H1 (cell line): ENCODE data around the gene KLHL36. TPM values are rescaled to one million over a fixed set of nuclear protein-coding genes. Genes with fewer than 3 reads are reported as not detected.

Source experiments
- CTCF ChIA-PET: fragments of 300-600 bp; sonication (Branson Sonifier 250); formaldehyde crosslinking; loops from one replicate; lab custom pipeline; 2021; ENCODE audit not compliant: partially characterized antibody; lab: Charles Lee
- POLR2A ChIA-PET: fragments of 300-600 bp; sonication (Branson Sonifier 250); formaldehyde crosslinking; loops from one replicate; lab custom pipeline; 2021; ENCODE audit warnings: inconsistent platforms; ENCODE audit not compliant: partially characterized antibody; lab: Charles Lee
- DNase-seq, 2 experiments: peaks; one replicate each; pipeline versions ENCODE4 v3.0.0 to v3.0.0-alpha.2; 2010 to 2022; ENCODE audit warnings: low spot score in 2 of 2, low read depth in 1 of 2, mixed read lengths in 1 of 2
- FAIRE-seq: peaks from 2 replicates; lab custom pipeline; 2011; peaks lifted over from hg19 to GRCh38; lab: Jason Lieb, UNC
- H2AFZ ChIP-seq: 2 replicates; pipeline ENCODE4 v1.8.1; 2012; ENCODE audit warnings: low read length, inconsistent platforms
- H2AK5ac ChIP-seq: 2 replicates; pipeline ENCODE4 v1.6.1; 2013; ENCODE audit warnings: low read depth, low read length
- H2BK120ac ChIP-seq: replicated peaks from 2 replicates; pipeline ENCODE3; 2013; ENCODE audit warnings: low read depth, low read length, inconsistent platforms
- H2BK12ac ChIP-seq: 2 replicates; pipeline ENCODE4 v1.6.1; 2013; ENCODE audit warnings: low read depth, low read length
- H2BK15ac ChIP-seq: 2 replicates; pipeline ENCODE4 v1.6.1; 2013; ENCODE audit warnings: low read length
- H2BK20ac ChIP-seq: 2 replicates; pipeline ENCODE4 v1.6.1; 2013; ENCODE audit warnings: low read length
- H2BK5ac ChIP-seq: 2 replicates; pipeline ENCODE4 v1.6.1; 2013; ENCODE audit warnings: low read depth, low read length
- H3K14ac ChIP-seq: 2 replicates; pipeline ENCODE4 v1.6.1; 2013; ENCODE audit warnings: inconsistent platforms; ENCODE audit not compliant: insufficient read length
- H3K18ac ChIP-seq: 2 replicates; pipeline ENCODE4 v1.6.1; 2013; ENCODE audit warnings: low read length; ENCODE audit errors: extremely low read depth
- H3K23ac ChIP-seq: 2 replicates; pipeline ENCODE4 v1.6.1; 2013; ENCODE audit warnings: inconsistent platforms; ENCODE audit not compliant: insufficient read length
- H3K23me2 ChIP-seq: 2 replicates; pipeline ENCODE4 v1.6.1; 2013; ENCODE audit warnings: low read depth, low read length
- H3K27ac ChIP-seq: 2 replicates; pipeline ENCODE4 v1.6.1; 2011; ENCODE audit warnings: low read depth, low read length, inconsistent platforms
- H3K27me3 ChIP-seq, 4 experiments: replicated peaks in 1 of 4; 1 replicate in 1 of 4; 2 replicates in 3 of 4; pipeline versions ENCODE4 v1.6.1 to v1.8.1; 2011 to 2013; ENCODE audit warnings: low read length in 3 of 4, mild to moderate bottlenecking in 3 of 4, inconsistent platforms in 2 of 4, mixed read lengths in 2 of 4, moderate library complexity in 1 of 4; ENCODE audit not compliant: control insufficient read depth in 3 of 4, insufficient read depth in 3 of 4; ENCODE audit errors: extremely low read depth in 1 of 4
- H3K36me3 ChIP-seq, 4 experiments: 2 replicates each; pipeline versions ENCODE4 v1.6.1 to v1.8.1; 2011 to 2013; ENCODE audit warnings: mild to moderate bottlenecking in 4 of 4, low read length in 3 of 4, moderate library complexity in 2 of 4, control low read depth in 1 of 4, inconsistent platforms in 1 of 4; ENCODE audit not compliant: insufficient read depth in 4 of 4, control insufficient read depth in 2 of 4
- H3K4ac ChIP-seq: replicated peaks from 2 replicates; pipeline ENCODE3; 2013; ENCODE audit warnings: low read length, low read depth, mixed read lengths, inconsistent platforms; ENCODE audit not compliant: insufficient read length
- H3K4me1 ChIP-seq, 4 experiments: replicated peaks in 1 of 4; 1 replicate in 1 of 4; 2 replicates in 3 of 4; pipeline versions ENCODE4 v1.6.1 to v1.8.1; 2011 to 2013; ENCODE audit warnings: low read length in 3 of 4, inconsistent platforms in 2 of 4, mixed read lengths in 1 of 4; ENCODE audit not compliant: insufficient read depth in 4 of 4, control insufficient read depth in 3 of 4
- H3K4me2 ChIP-seq, 2 experiments: 2 replicates each; pipeline versions ENCODE4 v1.6.1 to v1.8.1; 2011 to 2013; ENCODE audit warnings: low read depth in 2 of 2, low read length in 2 of 2, control low read depth in 1 of 2, inconsistent platforms in 1 of 2, mild to moderate bottlenecking in 1 of 2; ENCODE audit not compliant: insufficient read depth in 1 of 2
- H3K4me3 ChIP-seq, 4 experiments: fragments of 200-600, 300-600 bp in 1 of 4; sonication (generic), shearing (Covaris generic), sonication (Bioruptor Twin) in 1 of 4; 2 replicates each; pipeline versions ENCODE4 v1.5.1 to v1.8.1; 2011 to 2016; ENCODE audit warnings: low read length in 4 of 4, low read depth in 3 of 4, control low read depth in 2 of 4, inconsistent platforms in 2 of 4, mild to moderate bottlenecking in 2 of 4, mixed read lengths in 1 of 4, moderate library complexity in 1 of 4; ENCODE audit not compliant: insufficient read depth in 2 of 4; ENCODE audit errors: extremely low read depth in 1 of 4
- H3K56ac ChIP-seq: replicated peaks from 2 replicates; pipeline ENCODE3; 2013; ENCODE audit warnings: low read depth, mild to moderate bottlenecking, mixed read lengths, low read length, inconsistent platforms; ENCODE audit not compliant: insufficient read length
- H3K79me1 ChIP-seq: 2 replicates; pipeline ENCODE4 v1.6.1; 2013; ENCODE audit warnings: low read depth, low read length, control low read depth
- H3K79me2 ChIP-seq, 2 experiments: 2 replicates each; pipeline versions ENCODE4 v1.6.1 to v1.8.1; 2012 to 2013; ENCODE audit warnings: low read length in 2 of 2, mild to moderate bottlenecking in 2 of 2, inconsistent platforms in 1 of 2; ENCODE audit not compliant: insufficient read depth in 2 of 2, control insufficient read depth in 1 of 2
- H3K9ac ChIP-seq, 4 experiments: replicated peaks in 1 of 4; 1 replicate in 1 of 4; 2 replicates in 3 of 4; pipeline versions ENCODE4 v1.6.1 to v1.8.1; 2011 to 2013; ENCODE audit warnings: low read depth in 3 of 4, low read length in 3 of 4, control low read depth in 2 of 4, mild to moderate bottlenecking in 2 of 4, moderate library complexity in 2 of 4, inconsistent platforms in 1 of 4; ENCODE audit errors: extremely low read depth in 1 of 4
- H3K9me3 ChIP-seq, 2 experiments: 2 replicates each; pipeline versions ENCODE4 v1.6.1 to v1.8.1; 2012 to 2013; ENCODE audit warnings: mild to moderate bottlenecking in 2 of 2, moderate library complexity in 2 of 2, control low read depth in 1 of 2, inconsistent platforms in 1 of 2, low read depth in 1 of 2, low read length in 1 of 2, mixed read lengths in 1 of 2; ENCODE audit not compliant: insufficient read depth in 2 of 2
- H4K20me1 ChIP-seq, 2 experiments: replicated peaks in 1 of 2; 2 replicates each; pipeline versions ENCODE3 to v1.8.1; 2011 to 2013; ENCODE audit warnings: inconsistent platforms in 2 of 2, low read length in 2 of 2, mild to moderate bottlenecking in 1 of 2; ENCODE audit not compliant: insufficient read depth in 2 of 2, control insufficient read depth in 1 of 2
- H4K5ac ChIP-seq: 2 replicates; pipeline ENCODE4 v1.6.1; 2013; ENCODE audit warnings: low read length, low read depth, mixed read lengths, inconsistent platforms; ENCODE audit not compliant: insufficient read length
- H4K8ac ChIP-seq: 2 replicates; pipeline ENCODE4 v1.8.0; 2013; ENCODE audit warnings: mild to moderate bottlenecking, moderate library complexity, low read length, inconsistent platforms; ENCODE audit not compliant: insufficient read depth; ENCODE audit errors: extremely low read depth
- H4K91ac ChIP-seq: replicated peaks from 2 replicates; pipeline ENCODE3; 2013; ENCODE audit warnings: low read length, mixed read lengths, inconsistent platforms; ENCODE audit not compliant: insufficient read length
- BACH1 ChIP-seq: IDR thresholded peaks from 2 replicates; pipeline ENCODE4 v1.6.1; 2012; ENCODE audit warnings: low read length, improper control_type of control experiment
- CHD2 ChIP-seq: IDR thresholded peaks from 2 replicates; pipeline ENCODE4 v1.6.1; 2012; ENCODE audit warnings: low read length, improper control_type of control experiment
- EZH2 ChIP-seq: fragments of 200-600 bp; sonication (generic); IDR thresholded peaks from 2 replicates; pipeline ENCODE4 v1.7.1; 2012; ENCODE audit warnings: low read depth, mild to moderate bottlenecking, moderate library complexity, low read length, inconsistent platforms; ENCODE audit not compliant: severe bottlenecking
- POLR2A ChIP-seq, 2 experiments: IDR thresholded peaks; 1 replicate in 1 of 2; 2 replicates in 1 of 2; pipeline ENCODE4 v1.6.1; 2011; ENCODE audit warnings: low read depth in 2 of 2, low read length in 2 of 2, mild to moderate bottlenecking in 2 of 2; ENCODE audit errors: control extremely low read depth in 1 of 2
- RFX5 ChIP-seq: IDR thresholded peaks from 2 replicates; pipeline ENCODE4 v1.6.1; 2011; ENCODE audit warnings: low read depth, low read length, improper control_type of control experiment, borderline replicate concordance
- SAP30 ChIP-seq: fragments of 300-600 bp; sonication (generic); IDR thresholded peaks from 2 replicates; pipeline ENCODE4 v1.7.1; 2012; ENCODE audit warnings: low read length, moderate library complexity, mild to moderate bottlenecking, inconsistent platforms; ENCODE audit not compliant: insufficient read depth, insufficient replicate concordance
- SP1 ChIP-seq: IDR thresholded peaks from 2 replicates; pipeline ENCODE4 v1.6.1; 2011; ENCODE audit warnings: low read depth, low read length
- SRF ChIP-seq: IDR thresholded peaks from 2 replicates; pipeline ENCODE4 v1.6.1; 2011; ENCODE audit warnings: mild to moderate bottlenecking, low read depth, low read length, moderate library complexity
- TAF7 ChIP-seq: optimal IDR thresholded peaks from 2 replicates; pipeline ENCODE3; 2011; ENCODE audit warnings: low read depth, mild to moderate bottlenecking, inconsistent platforms, low read length, moderate library complexity, borderline replicate concordance
- TEAD4 ChIP-seq: IDR thresholded peaks from 2 replicates; pipeline ENCODE4 v1.6.1; 2012; ENCODE audit warnings: low read depth, low read length, inconsistent platforms, mixed read lengths
- YY1 ChIP-seq: IDR thresholded peaks from 2 replicates; pipeline ENCODE4 v1.6.1; 2011; ENCODE audit warnings: low read depth, mild to moderate bottlenecking, low read length
- whole genome bisulfite sequencing, 2 experiments: shearing (Covaris generic) in 1 of 2; methylation state at CpG; one replicate each; pipeline versions ENCODE4 v1.1.6 to v1.1.7; 2013 to 2015; ENCODE audit warnings: low lambda C conversion rate in 2 of 2, mixed read lengths in 2 of 2, inconsistent platforms in 1 of 2, low coverage in 1 of 2, missing lambda C conversion rate in 1 of 2; ENCODE audit not compliant: insufficient replicate concordance in 2 of 2, insufficient coverage in 1 of 2, insufficient read length in 1 of 2; ENCODE audit errors: extremely low coverage in 1 of 2, missing lambda C conversion rate in 1 of 2; 5-methylcytosine and 5-hydroxymethylcytosine counted together
- polyA plus RNA-seq, 7 experiments: library from polyadenylated mRNA; depleted of rRNA in 3 of 7; stranded (reverse) in 5 of 7; unstranded in 2 of 7; fragments of >200 nt in 5 of 7; fragments of 200-250 nt in 2 of 7; gene quantifications; 1 replicate in 5 of 7; 2 replicates in 1 of 7; 4 replicates in 1 of 7; pipeline versions ENCODE4 v1.2.1 to v1.2.3, GENCODE V29; 2011 to 2013; ENCODE audit warnings: missing spikeins in 2 of 7, mixed read lengths in 2 of 7
- total RNA-seq: library from RNA; stranded (reverse); fragmentation: NEBNext Ultra II Directional; extraction: Animal tissue kit (Norgen Biotek cat#: 25700); gene quantifications from 2 replicates; pipeline ENCODE4 v1.2.1, GENCODE V29; 2021

The KLHL36 gene
- total and polyA plus RNA-seq, 2 of the 8 experiments (the other 6 are each of a cell fraction or from before 2014, with no cell fraction given): 22.9 to 33.6 TPM

DNA sequence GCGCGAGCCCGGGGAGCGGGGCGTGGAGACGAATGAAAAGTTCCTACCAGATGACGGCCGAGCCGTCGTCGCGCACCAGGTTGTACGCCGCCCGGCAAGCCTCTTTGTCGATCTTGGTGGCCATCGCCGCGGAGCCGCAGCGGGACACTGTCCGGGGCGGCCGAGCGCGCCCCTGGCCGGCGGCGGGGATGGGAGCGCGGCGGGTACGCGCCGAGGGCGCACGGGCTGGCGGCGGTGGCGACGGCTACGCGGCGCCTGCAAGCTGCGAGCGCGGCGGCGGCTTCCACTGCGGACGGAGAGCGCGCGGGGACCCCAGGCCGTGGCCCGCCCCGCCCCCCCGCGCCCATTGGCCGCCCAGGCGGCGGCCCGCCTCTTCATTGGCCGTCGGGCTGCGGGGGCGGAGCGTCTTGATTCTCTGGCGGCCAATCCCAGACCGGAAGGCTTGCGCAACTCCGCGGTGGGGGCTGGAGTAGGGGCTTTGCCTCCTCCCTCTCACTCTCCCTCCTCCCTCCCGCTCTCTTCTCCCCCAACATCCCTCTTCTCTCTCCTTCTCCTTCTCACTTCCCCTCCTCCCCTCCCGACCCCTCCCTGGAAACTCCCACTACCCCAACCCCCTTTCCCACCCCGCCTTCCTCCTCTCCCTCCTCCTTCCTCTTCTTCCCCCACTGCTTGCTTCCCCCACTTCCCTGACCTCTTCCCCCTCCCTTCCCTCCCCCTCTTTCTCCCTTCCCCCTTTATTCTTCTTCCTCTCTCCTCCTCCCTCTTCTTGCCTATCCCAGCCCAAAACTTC lies 30.3 kb upstream of the KLHL36 start, which contains the start of gene COTL1:
COTL1 (minus strand) TSS at position 288 of the 790 bp plus-strand sequence; CDS start at position 124, 164 bp downstream.
- Histone ChIP-seq H2BK120ac (no peak within 1 kb of the TSS), H3K4me1 (peaks cover 6 to 21% (median 13%) of the 10 kb centered on the region in 4 experiments), H4K8ac (peak within 1 kb of the TSS; percentile 92), H3K36me3 (peaks cover 0 to 7% (median 2%) of the 10 kb centered on the region in 4 experiments; a peak in 3 of 8 replicates), H2BK5ac (peak within 1 kb of the TSS; percentile 79; the same call in 1 of the 2 replicates), H2AK5ac (no peak within 1 kb of the TSS), H3K18ac (peak within 1 kb of the TSS; percentile 86), H2BK20ac (peak within 1 kb of the TSS; percentile 75; the same call in 1 of the 2 replicates), H3K79me2 (peaks cover 0 to 32% of the 10 kb centered on the region in 2 experiments; a peak in 2 of 4 replicates), H4K20me1 (peaks cover 4 to 11% of the 10 kb centered on the region in 2 experiments), H3K4ac (no peak within 1 kb of the TSS), H3K14ac (no peak within 1 kb of the TSS), H4K91ac (no peak within 1 kb of the TSS), H3K9ac (peak within 1 kb of the TSS; percentile 19 to 91 (median 59); a peak in 6 of 7 replicates), H2BK12ac (peak within 1 kb of the TSS; percentile 60), H3K23me2 (peaks cover 8% of the 10 kb centered on the region; the same call in 1 of the 2 replicates), H2BK15ac (no peak within 1 kb of the TSS), H3K9me3 (no peaks in the 10 kb centered on the region), H3K56ac (no peak within 1 kb of the TSS), H3K27me3 (peaks cover 0 to 5% (median 3%) of the 10 kb centered on the region in 4 experiments; a peak in 2 of 7 replicates), H3K27ac (peak within 1 kb of the TSS; percentile 56; the same call in 1 of the 2 replicates), H4K5ac (peak within 1 kb of the TSS; percentile 18), H3K79me1 (0 out of 2 replicates have a peak, but pooled peaks cover 7% of the 10 kb centered on the region), H3K23ac (no peak within 1 kb of the TSS), H2AFZ (peak within 1 kb of the TSS; percentile 54; the same call in 1 of the 2 replicates), H3K4me3 (peak within 1 kb of the TSS; percentile 73 to 88 (median 78)), H3K4me2 (peak within 1 kb of the TSS; percentile 87 to 89)
- ChIA-PET CTCF (interaction anchor here (0.7 to 1.8 kb wide), 6 partner anchors 11 to 559 kb away, joined by 3 to 4 read pairs (median 3); no protein-coding TSS in a partner anchor), POLR2A (interaction anchor here (1.0 to 2.1 kb wide), 9 partner anchors 7 to 112 kb away, joined by 3 to 10 read pairs (median 4); partner anchors contain the start of gene KLHL36)
- FAIRE-seq: no peak
- WGBS, 2 experiments: 0% methylated on average over 11 of the region's 76 CpGs; no CpG with 5 or more reads in 1 of the 2 experiments
- peak; percentile 79 to 90 for DNase-seq
- TF ChIP-seq BACH1 (peak; percentile 41), TEAD4 (no peak), SAP30 (no peak), TAF7 (no peak), EZH2 (no peak), POLR2A (IDR thresholded peaks at IDR 0.05; ENCODE audit: control extremely low read depth in 1 of 2, low read depth in 2 of 2, low read length in 2 of 2) (no peak; a peak in 1 of 3 replicates), CHD2 (no peak), SRF (no peak), RFX5 (no peak), SP1 (peak; percentile 84), YY1 (0 out of 2 replicates have a peak, but pooled peaks have one; percentile 2)
